ES-I3 (cell line): ENCODE data around the gene PCNX2.
"Not testable (repeated sequence)": the region's sequence is repeated elsewhere in the genome, so short reads cannot be mapped to it uniquely, and the experiment has no call there.

ENCODE experiments used
- H3K36me3 ChIP-seq: 2 replicates; pipeline ENCODE4 v1.6.1; 2013; ENCODE audit warnings: mild to moderate bottlenecking, low read length, control low read depth, moderate library complexity; ENCODE audit not compliant: insufficient read depth
- H3K4me1 ChIP-seq: 2 replicates; pipeline ENCODE4 v1.6.1; 2013; ENCODE audit warnings: mild to moderate bottlenecking, control low read depth, low read length; ENCODE audit not compliant: insufficient read depth
- H3K9ac ChIP-seq: 2 replicates; pipeline ENCODE4 v1.6.1; 2013; ENCODE audit warnings: low read depth, mild to moderate bottlenecking, low read length, moderate library complexity
- H3K9me3 ChIP-seq: 2 replicates; pipeline ENCODE4 v1.6.1; 2013; ENCODE audit warnings: mild to moderate bottlenecking, low read length, moderate library complexity; ENCODE audit not compliant: control insufficient read depth, insufficient read depth

PCNX2 gene

GRCh38 chr1:233090746-233091494, 204.6 kb downstream of the PCNX2 start:
- Histone ChIP-seq H3K36me3 (peaks cover 23% of the 10 kb centered on the region), H3K9ac (no peak overlapping the region)

GRCh38 chr1:233089251-233089650, 206.3 kb downstream of the PCNX2 start:
- H3K36me3 ChIP-seq, result peaks cover 16% of the 10 kb centered on the region
- H3K4me1 ChIP-seq, result no peaks in the 10 kb centered on the region
- H3K9me3 ChIP-seq, result no peaks in the 10 kb centered on the region
- H3K9ac ChIP-seq, result no peak overlapping the region

More at GRCh38 chr1:233090746-233091494, 204.6 kb downstream of the PCNX2 start:
- H3K9me3 ChIP-seq, result no peaks in the 10 kb centered on the region
- H3K4me1 ChIP-seq, result no peaks in the 10 kb centered on the region

- Histone ChIP-seq H3K9ac (no peak overlapping the region), H3K4me1 (no peaks in the 10 kb centered on the region), H3K36me3 (peaks cover 16% of the 10 kb centered on the region), H3K9me3 (no peaks in the 10 kb centered on the region)
Measured at GRCh38 chr1:233088613-233089012, 206.9 kb downstream of the PCNX2 start.

- Histone ChIP-seq H3K36me3 (peaks cover 18% of the 10 kb centered on the region), H3K9ac (no peak overlapping the region), H3K4me1 (no peaks in the 10 kb centered on the region), H3K9me3 (no peaks in the 10 kb centered on the region)
Measured at GRCh38 chr1:233086961-233087881, 208.3 kb downstream of the PCNX2 start.

GRCh38 chr1:233085566-233085965, 210.0 kb downstream of the PCNX2 start:
- H3K9ac ChIP-seq, result no peak overlapping the region
- H3K36me3 ChIP-seq, result peaks cover 15% of the 10 kb centered on the region
- no peaks in the 10 kb centered on the region for H3K9me3 ChIP-seq
- no peaks in the 10 kb centered on the region for H3K4me1 ChIP-seq

- H3K9ac ChIP-seq, result no peak overlapping the region
- H3K9me3 ChIP-seq, result no peaks in the 10 kb centered on the region
- H3K36me3 ChIP-seq, result peaks cover 10% of the 10 kb centered on the region
- H3K4me1 ChIP-seq, result no peaks in the 10 kb centered on the region
Measured at GRCh38 chr1:233082778-233083550, 212.6 kb downstream of the PCNX2 start.

GRCh38 chr1:233081735-233082134, 213.8 kb downstream of the PCNX2 start:
- Histone ChIP-seq H3K4me1 (no peaks in the 10 kb centered on the region), H3K9ac (no peak overlapping the region), H3K36me3 (peaks cover 7% of the 10 kb centered on the region), H3K9me3 (no peaks in the 10 kb centered on the region)

GRCh38 chr1:233080827-233081226, 214.7 kb downstream of the PCNX2 start:
- not testable (repeated sequence) for H3K36me3 ChIP-seq, H3K9me3 ChIP-seq, H3K9ac ChIP-seq, H3K4me1 ChIP-seq

GRCh38 chr1:233080286-233080685, 215.2 kb downstream of the PCNX2 start:
- Histone ChIP-seq H3K36me3 (peaks cover 3% of the 10 kb centered on the region), H3K9ac (no peak overlapping the region), H3K9me3 (no peaks in the 10 kb centered on the region), H3K4me1 (no peaks in the 10 kb centered on the region)

GRCh38 chr1:233079574-233079973, 216.0 kb downstream of the PCNX2 start:
- Histone ChIP-seq H3K36me3 (peaks cover 3% of the 10 kb centered on the region), H3K4me1 (no peaks in the 10 kb centered on the region), H3K9ac (no peak overlapping the region), H3K9me3 (no peaks in the 10 kb centered on the region)

GRCh38 chr1:233078396-233078795, 217.1 kb downstream of the PCNX2 start:
- no peak overlapping the region for H3K9ac ChIP-seq
- H3K36me3 ChIP-seq, result peaks cover 3% of the 10 kb centered on the region
- H3K4me1 ChIP-seq, result no peaks in the 10 kb centered on the region
- no peaks in the 10 kb centered on the region for H3K9me3 ChIP-seq

- Histone ChIP-seq H3K36me3 (no peaks in the 10 kb centered on the region; the same call in 1 of the 2 replicates), H3K9ac (no peak overlapping the region), H3K9me3 (peaks cover 4% of the 10 kb centered on the region; the same call in 1 of the 2 replicates), H3K4me1 (no peaks in the 10 kb centered on the region)
Measured at GRCh38 chr1:233075915-233076295, 219.6 kb downstream of the PCNX2 start.

GRCh38 chr1:233066087-233066486, 229.4 kb downstream of the PCNX2 start:
- H3K9ac ChIP-seq, result no peak overlapping the region
- H3K9me3 ChIP-seq, result peaks cover 3% of the 10 kb centered on the region; the same call in 1 of the 2 replicates
- no peaks in the 10 kb centered on the region for H3K4me1 ChIP-seq
- H3K36me3 ChIP-seq, result peaks cover 7% of the 10 kb centered on the region; the same call in 1 of the 2 replicates

GRCh38 chr1:233065685-233066084, 229.8 kb downstream of the PCNX2 start:
- no peak overlapping the region for H3K9ac ChIP-seq
- H3K36me3 ChIP-seq, result peaks cover 7% of the 10 kb centered on the region; the same call in 1 of the 2 replicates
- H3K4me1 ChIP-seq, result peaks cover 1% of the 10 kb centered on the region; the same call in 1 of the 2 replicates
- H3K9me3 ChIP-seq, result peaks cover 3% of the 10 kb centered on the region; the same call in 1 of the 2 replicates
